ENCODE data around the gene CCNA1.

DNA sequence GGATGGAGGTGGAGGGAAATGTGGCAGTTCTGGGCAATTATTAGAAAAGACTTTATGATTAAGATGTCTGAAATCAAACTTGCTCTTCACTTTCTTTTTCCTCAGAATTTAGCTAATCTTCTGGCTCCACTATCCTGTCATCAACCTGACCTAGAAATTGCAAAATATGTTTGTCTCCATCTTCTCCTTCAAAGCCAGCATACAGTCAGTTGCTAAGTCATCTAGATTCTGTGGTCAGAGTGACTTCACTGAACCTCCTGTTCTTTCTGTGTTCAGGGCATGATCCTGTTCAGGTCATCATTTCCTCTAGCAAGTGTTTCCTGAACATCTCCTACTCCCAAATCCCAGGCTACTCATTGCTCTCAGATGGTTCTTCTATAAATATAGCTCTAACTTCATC is 10.8 kb upstream of the CCNA1 start:
- no peak for TF ChIP-seq POLR2A (IDR thresholded peaks at IDR 0.05)
- TF ChIP-seq, protein P1, sequence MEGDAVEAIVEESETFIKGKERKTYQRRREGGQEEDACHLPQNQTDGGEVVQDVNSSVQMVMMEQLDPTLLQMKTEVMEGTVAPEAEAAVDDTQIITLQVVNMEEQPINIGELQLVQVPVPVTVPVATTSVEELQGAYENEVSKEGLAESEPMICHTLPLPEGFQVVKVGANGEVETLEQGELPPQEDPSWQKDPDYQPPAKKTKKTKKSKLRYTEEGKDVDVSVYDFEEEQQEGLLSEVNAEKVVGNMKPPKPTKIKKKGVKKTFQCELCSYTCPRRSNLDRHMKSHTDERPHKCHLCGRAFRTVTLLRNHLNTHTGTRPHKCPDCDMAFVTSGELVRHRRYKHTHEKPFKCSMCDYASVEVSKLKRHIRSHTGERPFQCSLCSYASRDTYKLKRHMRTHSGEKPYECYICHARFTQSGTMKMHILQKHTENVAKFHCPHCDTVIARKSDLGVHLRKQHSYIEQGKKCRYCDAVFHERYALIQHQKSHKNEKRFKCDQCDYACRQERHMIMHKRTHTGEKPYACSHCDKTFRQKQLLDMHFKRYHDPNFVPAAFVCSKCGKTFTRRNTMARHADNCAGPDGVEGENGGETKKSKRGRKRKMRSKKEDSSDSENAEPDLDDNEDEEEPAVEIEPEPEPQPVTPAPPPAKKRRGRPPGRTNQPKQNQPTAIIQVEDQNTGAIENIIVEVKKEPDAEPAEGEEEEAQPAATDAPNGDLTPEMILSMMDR (IDR thresholded peaks at IDR 0.05): no peak
